ENCODE measurements around the gene SERPINA1.
"Not testable (repeated sequence)": the region's sequence is repeated elsewhere in the genome, so short reads cannot be mapped to it uniquely, and the experiment has no call there.

Gene SERPINA1

GRCh38 chr14:94388384-94389103 is at the start of gene SERPINA1:
Gene SERPINA1, minus strand, starts transcription at chr14:94388602. Its CDS starts 5,365 bp downstream, at chr14:94383237.
- no peak for DNase-seq

- DNase-seq: no peak
These were observed 40.2 kb upstream of the SERPINA1 start for GRCh38 chr14:94428610-94429009.

GRCh38 chr14:94427016-94427613 is 38.7 kb upstream of the SERPINA1 start:
- no peak for DNase-seq

GRCh38 chr14:94426526-94426925 is 38.1 kb upstream of the SERPINA1 start:
- DNase-seq: no peak

GRCh38 chr14:94424371-94424770 is 36.0 kb upstream of the SERPINA1 start:
- DNase-seq: no peak

- peak; percentile 6 for DNase-seq
These were observed 35.2 kb upstream of the SERPINA1 start for GRCh38 chr14:94423453-94424056.

- no peak for DNase-seq
These were observed 32.9 kb upstream of the SERPINA1 start for GRCh38 chr14:94421316-94421715.

GRCh38 chr14:94417497-94418205 is 29.2 kb upstream of the SERPINA1 start:
- DNase-seq: not testable (repeated sequence)

GRCh38 chr14:94412671-94413638 is 24.6 kb upstream of the SERPINA1 start:
- no peak for DNase-seq

- DNase-seq: no peak
These were observed 23.2 kb upstream of the SERPINA1 start for GRCh38 chr14:94411638-94412037.

- DNase-seq: not testable (repeated sequence)
These were observed 21.0 kb upstream of the SERPINA1 start for GRCh38 chr14:94409430-94409829.

- DNase-seq: no peak
These were observed 20.2 kb upstream of the SERPINA1 start for GRCh38 chr14:94408546-94409095.

GRCh38 chr14:94407906-94408305 is 19.5 kb upstream of the SERPINA1 start:
- no peak for DNase-seq

- DNase-seq: no peak
These were observed 18.5 kb upstream of the SERPINA1 start for GRCh38 chr14:94406910-94407309.

GRCh38 chr14:94405486-94405885 is 17.1 kb upstream of the SERPINA1 start:
- DNase-seq: no peak

- DNase-seq: no peak
These were observed 16.2 kb upstream of the SERPINA1 start for GRCh38 chr14:94404561-94404960.

GRCh38 chr14:94403312-94403932 is 15.0 kb upstream of the SERPINA1 start:
- no peak for DNase-seq

- no peak for DNase-seq
These were observed 12.7 kb upstream of the SERPINA1 start for GRCh38 chr14:94401083-94401482.

GRCh38 chr14:94400422-94400841 is 12.0 kb upstream of the SERPINA1 start:
- DNase-seq: no peak

- DNase-seq: no peak
These were observed 10.1 kb upstream of the SERPINA1 start for GRCh38 chr14:94398536-94398935.

- no peak for DNase-seq
These were observed 9.7 kb upstream of the SERPINA1 start for GRCh38 chr14:94398182-94398479.

Data from DMS 273 treated with DMSO at 0.1 percent for 48 hours (cell line).